ENCODE results near the gene HJURP.
"Not testable (repeated sequence)": the region's sequence is repeated elsewhere in the genome, so short reads cannot be mapped to it uniquely, and the experiment has no call there.

HJURP gene

GRCh38 chr2:233854241-233854981 is at the start of gene HJURP:
TSS of gene HJURP (minus strand) at chr2:233854535. CDS start at chr2:233854500, 35 bp downstream.
- peak; percentile 78 for DNase-seq

GRCh38 chr2:233901884-233902283 is 47.5 kb upstream of the HJURP start:
- DNase-seq: no peak

GRCh38 chr2:233901367-233901766 is 47.0 kb upstream of the HJURP start:
- DNase-seq: no peak

- DNase-seq: not testable (repeated sequence)
Measured at GRCh38 chr2:233896253-233896652, 41.9 kb upstream of the HJURP start.

GRCh38 chr2:233892793-233893192 is 38.5 kb upstream of the HJURP start:
- no peak for DNase-seq

GRCh38 chr2:233882353-233882752 is 28.0 kb upstream of the HJURP start:
- no peak for DNase-seq

GRCh38 chr2:233872125-233872524 is 17.8 kb upstream of the HJURP start:
- not testable (repeated sequence) for DNase-seq

- no peak for DNase-seq
Measured at GRCh38 chr2:233871432-233871831, 17.1 kb upstream of the HJURP start.

- peak; percentile 60 for DNase-seq
Measured at GRCh38 chr2:233867993-233868532, 13.7 kb upstream of the HJURP start, which contains the start of gene MSL3B. TSS of gene MSL3B (minus strand) at chr2:233868386.

- DNase-seq: no peak
Measured at GRCh38 chr2:233866479-233866878, 12.1 kb upstream of the HJURP start.

GRCh38 chr2:233865838-233866237 is 11.5 kb upstream of the HJURP start:
- no peak for DNase-seq

GRCh38 chr2:233862261-233862768 is 8.0 kb upstream of the HJURP start:
- no peak for DNase-seq

GRCh38 chr2:233858331-233858730 is 4.0 kb upstream of the HJURP start:
- no peak for DNase-seq

GRCh38 chr2:233857511-233858141 is 3.3 kb upstream of the HJURP start:
- DNase-seq: peak; percentile 52

- no peak for DNase-seq
Measured at GRCh38 chr2:233856184-233856583, 1.8 kb upstream of the HJURP start.

- no peak for DNase-seq
Measured at GRCh38 chr2:233855345-233855744, 1.0 kb upstream of the HJURP start.

GRCh38 chr2:233853883-233854240 is 473 bp downstream of the HJURP start:
- no peak for DNase-seq

GRCh38 chr2:233853353-233853752 is 982 bp downstream of the HJURP start:
- no peak for DNase-seq

GRCh38 chr2:233852056-233852455 is 2.3 kb downstream of the HJURP start:
- DNase-seq: no peak

- no peak for DNase-seq
Measured at GRCh38 chr2:233851169-233851568, 3.2 kb downstream of the HJURP start.

GRCh38 chr2:233850745-233851144 is 3.6 kb downstream of the HJURP start:
- no peak for DNase-seq

- DNase-seq: no peak
Measured at GRCh38 chr2:233849607-233850271, 4.6 kb downstream of the HJURP start.

- DNase-seq: no peak
Measured at GRCh38 chr2:233848276-233848675, 6.1 kb downstream of the HJURP start.

Data from stimulated activated CD4-positive, alpha-beta T cell treated with anti-CD3 and anti-CD28 coated beads, Interleukin-12 subunit alpha, Interleukin-12 subunit beta, amount 100 ng/mL, for 4 hours (primary cell).